ENCODE measurements around the gene NGLY1. TPM values are rescaled to one million over a fixed set of nuclear protein-coding genes. Genes with fewer than 3 reads are reported as not detected.

Gene NGLY1
- total RNA-seq, 1 donor from 2014 or later, result 23.9 TPM

- Mint-ChIP-seq H3K4me1 (ENCODE audit: low read depth, unreplicated experiment) (peaks cover 2% of the 10 kb centered on the region), H3K4me3 (ENCODE audit: unreplicated experiment) (peak overlapping the region; percentile 93), H3K27ac (ENCODE audit: unreplicated experiment) (peak overlapping the region; percentile 99), H3K9me3 (ENCODE audit: unreplicated experiment) (no peaks in the 10 kb centered on the region), H3K27me3 (ENCODE audit: low read depth, unreplicated experiment) (no peaks in the 10 kb centered on the region), H3K36me3 (ENCODE audit: low read depth, unreplicated experiment) (no peaks in the 10 kb centered on the region)
- Histone ChIP-seq H4K20me1 (ENCODE audit: insufficient read depth, low read length) (no peaks in the 10 kb centered on the region), H3K27ac (ENCODE audit: low read depth, low read length) (peak overlapping the region; percentile 93), H3K4me3 (ENCODE audit: insufficient read depth, low read depth, low read length) (peak overlapping the region; percentile 92), H2AFZ (ENCODE audit: low read depth, low read length) (peak overlapping the region; percentile 86), H3K4me2 (ENCODE audit: low read length) (peak overlapping the region; percentile 93), H3K79me2 (ENCODE audit: insufficient read depth, low read length) (peaks cover 17% of the 10 kb centered on the region), H3K4me1 (ENCODE audit: insufficient read depth, low read length) (peaks cover 8% of the 10 kb centered on the region), H3K27me3 (ENCODE audit: insufficient read depth, low read length) (no peaks in the 10 kb centered on the region), H3K36me3 (ENCODE audit: insufficient read depth, low read length) (no peaks in the 10 kb centered on the region), H3K9me3 (ENCODE audit: insufficient read depth, low read depth, low read length) (no peaks in the 10 kb centered on the region), H3K9ac (ENCODE audit: low read length) (peak overlapping the region; percentile 93)
- TF ChIP-seq, protein P1, sequence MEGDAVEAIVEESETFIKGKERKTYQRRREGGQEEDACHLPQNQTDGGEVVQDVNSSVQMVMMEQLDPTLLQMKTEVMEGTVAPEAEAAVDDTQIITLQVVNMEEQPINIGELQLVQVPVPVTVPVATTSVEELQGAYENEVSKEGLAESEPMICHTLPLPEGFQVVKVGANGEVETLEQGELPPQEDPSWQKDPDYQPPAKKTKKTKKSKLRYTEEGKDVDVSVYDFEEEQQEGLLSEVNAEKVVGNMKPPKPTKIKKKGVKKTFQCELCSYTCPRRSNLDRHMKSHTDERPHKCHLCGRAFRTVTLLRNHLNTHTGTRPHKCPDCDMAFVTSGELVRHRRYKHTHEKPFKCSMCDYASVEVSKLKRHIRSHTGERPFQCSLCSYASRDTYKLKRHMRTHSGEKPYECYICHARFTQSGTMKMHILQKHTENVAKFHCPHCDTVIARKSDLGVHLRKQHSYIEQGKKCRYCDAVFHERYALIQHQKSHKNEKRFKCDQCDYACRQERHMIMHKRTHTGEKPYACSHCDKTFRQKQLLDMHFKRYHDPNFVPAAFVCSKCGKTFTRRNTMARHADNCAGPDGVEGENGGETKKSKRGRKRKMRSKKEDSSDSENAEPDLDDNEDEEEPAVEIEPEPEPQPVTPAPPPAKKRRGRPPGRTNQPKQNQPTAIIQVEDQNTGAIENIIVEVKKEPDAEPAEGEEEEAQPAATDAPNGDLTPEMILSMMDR (IDR thresholded peaks at IDR 0.05; ENCODE audit: insufficient read depth, low read depth, low read length), result no peak
- TF ChIP-seq EZH2 (IDR thresholded peaks at IDR 0.05; ENCODE audit: insufficient read depth, low read length), result no peak
- DNase-seq (ENCODE audit: low read depth) (no peak), FAIRE-seq (no peak)
These were observed 6.0 kb upstream of the NGLY1 start for GRCh38 chr3:25789209-25789595.

DNA sequence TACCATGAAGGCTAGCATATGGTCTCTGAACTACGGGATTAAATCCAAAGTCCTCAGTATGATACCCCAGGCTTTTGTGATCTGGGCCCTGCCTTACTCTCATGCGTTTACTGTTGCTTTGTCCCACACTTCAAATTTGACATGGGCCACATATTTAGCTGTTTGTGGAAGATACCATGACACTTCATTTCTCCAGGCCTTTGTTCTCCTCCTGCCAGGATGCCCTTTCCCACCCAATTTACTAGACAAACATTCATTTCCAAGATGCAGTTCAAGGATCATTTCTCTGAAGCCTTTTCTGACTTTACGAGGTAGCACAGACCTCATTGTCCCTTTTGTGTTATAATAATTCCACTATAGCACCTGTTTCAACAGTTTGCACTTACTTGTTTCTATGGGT lies 4.4 kb upstream of the NGLY1 start:
- H3K4me2 ChIP-seq (ENCODE audit: low read length), result no peak overlapping the region
- H3K4me3 Mint-ChIP-seq (ENCODE audit: unreplicated experiment), result no peak overlapping the region
- no peak overlapping the region for H2AFZ ChIP-seq (ENCODE audit: low read depth, low read length)
- no peaks in the 10 kb centered on the region for H4K20me1 ChIP-seq (ENCODE audit: insufficient read depth, low read length)
- no peaks in the 10 kb centered on the region for H3K36me3 ChIP-seq (ENCODE audit: insufficient read depth, low read length)
- DNase-seq (ENCODE audit: low read depth) (no peak), FAIRE-seq (no peak)
- no peak overlapping the region for H3K9ac ChIP-seq (ENCODE audit: low read length)
- H3K4me3 ChIP-seq (ENCODE audit: insufficient read depth, low read depth, low read length), result no peak overlapping the region
- H3K4me1 Mint-ChIP-seq (ENCODE audit: low read depth, unreplicated experiment), result peaks cover 2% of the 10 kb centered on the region
- H3K27me3 Mint-ChIP-seq (ENCODE audit: low read depth, unreplicated experiment), result no peaks in the 10 kb centered on the region
- H3K27me3 ChIP-seq (ENCODE audit: insufficient read depth, low read length), result no peaks in the 10 kb centered on the region
- TF ChIP-seq, protein P1 (IDR thresholded peaks at IDR 0.05; ENCODE audit: insufficient read depth, low read depth, low read length), result no peak
- no peaks in the 10 kb centered on the region for H3K36me3 Mint-ChIP-seq (ENCODE audit: low read depth, unreplicated experiment)
- no peaks in the 10 kb centered on the region for H3K9me3 Mint-ChIP-seq (ENCODE audit: unreplicated experiment)
- no peak overlapping the region for H3K27ac Mint-ChIP-seq (ENCODE audit: unreplicated experiment)
- H3K9me3 ChIP-seq (ENCODE audit: insufficient read depth, low read depth, low read length), result no peaks in the 10 kb centered on the region
- peaks cover 14% of the 10 kb centered on the region for H3K4me1 ChIP-seq (ENCODE audit: insufficient read depth, low read length)
- H3K27ac ChIP-seq (ENCODE audit: low read depth, low read length), result no peak overlapping the region
- peaks cover 20% of the 10 kb centered on the region for H3K79me2 ChIP-seq (ENCODE audit: insufficient read depth, low read length)

GRCh38 chr3:25785826-25786225 lies 2.6 kb upstream of the NGLY1 start:
- Histone ChIP-seq H3K9ac (ENCODE audit: low read length) (no peak overlapping the region), H3K27ac (ENCODE audit: low read depth, low read length) (no peak overlapping the region), H3K79me2 (ENCODE audit: insufficient read depth, low read length) (peaks cover 26% of the 10 kb centered on the region), H3K36me3 (ENCODE audit: insufficient read depth, low read length) (no peaks in the 10 kb centered on the region), H4K20me1 (ENCODE audit: insufficient read depth, low read length) (peaks cover 11% of the 10 kb centered on the region), H3K4me1 (ENCODE audit: insufficient read depth, low read length) (peaks cover 22% of the 10 kb centered on the region), H3K4me3 (ENCODE audit: insufficient read depth, low read depth, low read length) (no peak overlapping the region), H3K27me3 (ENCODE audit: insufficient read depth, low read length) (no peaks in the 10 kb centered on the region), H2AFZ (ENCODE audit: low read depth, low read length) (no peak overlapping the region), H3K4me2 (ENCODE audit: low read length) (no peak overlapping the region), H3K9me3 (ENCODE audit: insufficient read depth, low read depth, low read length) (no peaks in the 10 kb centered on the region)
- H3K27me3 Mint-ChIP-seq (ENCODE audit: low read depth, unreplicated experiment), result no peaks in the 10 kb centered on the region
- H3K4me1 Mint-ChIP-seq (ENCODE audit: low read depth, unreplicated experiment), result peaks cover 11% of the 10 kb centered on the region
- TF ChIP-seq, protein P1 (IDR thresholded peaks at IDR 0.05; ENCODE audit: insufficient read depth, low read depth, low read length), result no peak
- TF ChIP-seq EZH2 (IDR thresholded peaks at IDR 0.05; ENCODE audit: insufficient read depth, low read length), result no peak
- no peaks in the 10 kb centered on the region for H3K9me3 Mint-ChIP-seq (ENCODE audit: unreplicated experiment)
- H3K36me3 Mint-ChIP-seq (ENCODE audit: low read depth, unreplicated experiment), result no peaks in the 10 kb centered on the region
- no peak overlapping the region for H3K4me3 Mint-ChIP-seq (ENCODE audit: unreplicated experiment)
- DNase-seq (ENCODE audit: low read depth) (no peak), FAIRE-seq (no peak)
- H3K27ac Mint-ChIP-seq (ENCODE audit: unreplicated experiment), result no peak overlapping the region

Data from astrocyte (in vitro differentiated cells and primary cell).